ENCODE results near the gene GPR15.

DNA sequence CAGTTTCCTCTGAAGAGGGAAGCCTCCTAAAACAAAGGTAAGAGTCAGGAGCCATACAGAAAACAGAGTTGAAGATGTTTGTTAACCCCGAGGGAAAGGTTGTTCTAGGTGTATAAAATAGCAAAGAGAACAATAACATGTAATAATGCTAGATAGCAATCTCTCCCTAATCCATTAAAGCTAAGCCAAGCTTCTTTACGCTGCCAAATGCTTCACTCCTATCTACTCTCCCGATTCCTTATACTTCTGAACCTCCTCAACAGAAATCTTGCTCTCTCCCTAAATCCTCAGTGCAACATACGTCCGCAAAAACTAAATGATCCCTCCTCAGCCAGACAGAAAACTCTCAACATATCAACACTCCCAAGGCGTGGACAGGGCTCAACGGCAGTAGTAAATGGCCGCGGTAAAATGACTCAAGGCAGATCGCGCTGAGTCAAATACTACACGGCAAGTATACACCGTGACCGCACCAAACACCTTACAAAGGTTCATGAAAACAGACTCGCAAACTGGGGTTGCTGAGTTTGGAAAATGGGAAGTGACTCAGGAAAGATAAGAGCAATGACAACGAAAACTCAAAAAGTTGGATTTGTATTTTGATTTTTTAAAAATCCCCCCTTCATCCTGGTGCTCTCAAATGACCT lies 9.8 kb upstream of the GPR15 start:
- TF ChIP-seq, protein P1, sequence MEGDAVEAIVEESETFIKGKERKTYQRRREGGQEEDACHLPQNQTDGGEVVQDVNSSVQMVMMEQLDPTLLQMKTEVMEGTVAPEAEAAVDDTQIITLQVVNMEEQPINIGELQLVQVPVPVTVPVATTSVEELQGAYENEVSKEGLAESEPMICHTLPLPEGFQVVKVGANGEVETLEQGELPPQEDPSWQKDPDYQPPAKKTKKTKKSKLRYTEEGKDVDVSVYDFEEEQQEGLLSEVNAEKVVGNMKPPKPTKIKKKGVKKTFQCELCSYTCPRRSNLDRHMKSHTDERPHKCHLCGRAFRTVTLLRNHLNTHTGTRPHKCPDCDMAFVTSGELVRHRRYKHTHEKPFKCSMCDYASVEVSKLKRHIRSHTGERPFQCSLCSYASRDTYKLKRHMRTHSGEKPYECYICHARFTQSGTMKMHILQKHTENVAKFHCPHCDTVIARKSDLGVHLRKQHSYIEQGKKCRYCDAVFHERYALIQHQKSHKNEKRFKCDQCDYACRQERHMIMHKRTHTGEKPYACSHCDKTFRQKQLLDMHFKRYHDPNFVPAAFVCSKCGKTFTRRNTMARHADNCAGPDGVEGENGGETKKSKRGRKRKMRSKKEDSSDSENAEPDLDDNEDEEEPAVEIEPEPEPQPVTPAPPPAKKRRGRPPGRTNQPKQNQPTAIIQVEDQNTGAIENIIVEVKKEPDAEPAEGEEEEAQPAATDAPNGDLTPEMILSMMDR (IDR thresholded peaks at IDR 0.05), result no peak
- no peak for TF ChIP-seq POLR2A (IDR thresholded peaks at IDR 0.05)
